Osteoblast (primary cell): Measurements from ENCODE around the gene OST4. TPM values are rescaled to one million over a fixed set of nuclear protein-coding genes. Genes with fewer than 3 reads are reported as not detected.

ENCODE experiments used
- DNase-seq: peaks from one replicate; pipeline ENCODE4 v3.0.0; 2011; ENCODE audit warnings: low spot score, mixed read lengths; ENCODE audit not compliant: insufficient read length; ENCODE audit errors: missing footprints
- H2AFZ ChIP-seq: 2 replicates; pipeline ENCODE4 v1.6.0; 2011; ENCODE audit warnings: mild to moderate bottlenecking, low read length
- H3K27ac ChIP-seq: 2 replicates; pipeline ENCODE4 v1.5.1; 2011; ENCODE audit warnings: mild to moderate bottlenecking, low read depth, low read length, moderate library complexity
- H3K27me3 ChIP-seq: 2 replicates; pipeline ENCODE4 v1.6.0; 2012; ENCODE audit warnings: mild to moderate bottlenecking, control low read depth, inconsistent platforms, low read length, moderate library complexity; ENCODE audit not compliant: insufficient read depth
- H3K36me3 ChIP-seq: 2 replicates; pipeline ENCODE4 v1.5.1; 2011; ENCODE audit warnings: mild to moderate bottlenecking, low read length, control low read depth, moderate library complexity; ENCODE audit not compliant: insufficient read depth
- H3K4me1 ChIP-seq: 2 replicates; pipeline ENCODE4 v1.5.1; 2011; ENCODE audit warnings: mild to moderate bottlenecking, low read length, control low read depth, moderate library complexity; ENCODE audit not compliant: insufficient read depth
- H3K4me2 ChIP-seq: 2 replicates; pipeline ENCODE4 v1.6.0; 2011; ENCODE audit warnings: mild to moderate bottlenecking, low read length; ENCODE audit not compliant: insufficient read depth
- H3K4me3 ChIP-seq: fragments of 200-600 bp; sonication (generic); 3 replicates; pipeline ENCODE4 v1.5.1; 2012; ENCODE audit warnings: mild to moderate bottlenecking, low read length, inconsistent platforms; ENCODE audit not compliant: insufficient read depth
- H3K79me2 ChIP-seq: 2 replicates; pipeline ENCODE4 v1.6.0; 2012; ENCODE audit warnings: mild to moderate bottlenecking, low read length, control low read depth, inconsistent platforms; ENCODE audit not compliant: insufficient read depth
- H3K9me3 ChIP-seq: 2 replicates; pipeline ENCODE4 v1.5.1; 2011; ENCODE audit warnings: low read depth, low read length, control low read depth
- H4K20me1 ChIP-seq: 2 replicates; pipeline ENCODE4 v1.6.0; 2012; ENCODE audit warnings: mild to moderate bottlenecking, low read length, control low read depth; ENCODE audit not compliant: insufficient read depth
- total RNA-seq: library from RNA; depleted of rRNA; stranded (reverse); fragments of >200 nt; gene quantifications from 2 replicates; pipeline ENCODE4 v1.2.3, GENCODE V29; 2012
- TF ChIP-seq, protein P1 (sequence below): IDR thresholded peaks from 2 replicates; pipeline ENCODE4 v1.5.1; 2011; ENCODE audit warnings: mild to moderate bottlenecking, low read depth, low read length, moderate library complexity; ENCODE audit errors: extremely low read depth

The OST4 gene
- total RNA-seq, 1 donor: 202 TPM

DNA sequence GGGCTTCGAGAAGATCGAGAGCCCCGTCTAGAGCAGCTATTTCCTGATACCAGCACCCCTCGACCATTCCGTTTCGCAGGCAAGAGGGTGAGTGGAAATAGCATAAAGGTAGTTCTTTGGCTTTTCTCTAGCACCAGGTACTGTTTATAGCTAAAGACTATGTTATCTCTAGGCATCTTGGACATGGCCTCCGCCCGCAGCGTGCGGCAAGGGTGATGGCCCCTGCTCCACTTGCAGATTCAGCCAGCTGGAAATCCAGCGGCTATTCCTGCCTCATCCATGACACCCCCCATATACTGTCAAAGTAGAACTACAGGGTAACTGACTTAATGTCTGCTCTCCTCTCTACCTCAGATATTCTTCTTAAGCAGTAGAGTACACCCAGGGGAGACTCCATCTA is 16.7 kb downstream of the OST4 start:
- H3K4me1 ChIP-seq: peaks cover 8% of the 10 kb centered on the region
- no peak overlapping the region for H3K27ac ChIP-seq
- no peak overlapping the region for H3K4me3 ChIP-seq
- no peak overlapping the region for H2AFZ ChIP-seq
- no peaks in the 10 kb centered on the region for H3K9me3 ChIP-seq
- H4K20me1 ChIP-seq: peaks cover 5% of the 10 kb centered on the region
- H3K27me3 ChIP-seq: no peaks in the 10 kb centered on the region
- H3K79me2 ChIP-seq: peaks cover 2% of the 10 kb centered on the region
- no peak for DNase-seq
- TF ChIP-seq, protein P1, sequence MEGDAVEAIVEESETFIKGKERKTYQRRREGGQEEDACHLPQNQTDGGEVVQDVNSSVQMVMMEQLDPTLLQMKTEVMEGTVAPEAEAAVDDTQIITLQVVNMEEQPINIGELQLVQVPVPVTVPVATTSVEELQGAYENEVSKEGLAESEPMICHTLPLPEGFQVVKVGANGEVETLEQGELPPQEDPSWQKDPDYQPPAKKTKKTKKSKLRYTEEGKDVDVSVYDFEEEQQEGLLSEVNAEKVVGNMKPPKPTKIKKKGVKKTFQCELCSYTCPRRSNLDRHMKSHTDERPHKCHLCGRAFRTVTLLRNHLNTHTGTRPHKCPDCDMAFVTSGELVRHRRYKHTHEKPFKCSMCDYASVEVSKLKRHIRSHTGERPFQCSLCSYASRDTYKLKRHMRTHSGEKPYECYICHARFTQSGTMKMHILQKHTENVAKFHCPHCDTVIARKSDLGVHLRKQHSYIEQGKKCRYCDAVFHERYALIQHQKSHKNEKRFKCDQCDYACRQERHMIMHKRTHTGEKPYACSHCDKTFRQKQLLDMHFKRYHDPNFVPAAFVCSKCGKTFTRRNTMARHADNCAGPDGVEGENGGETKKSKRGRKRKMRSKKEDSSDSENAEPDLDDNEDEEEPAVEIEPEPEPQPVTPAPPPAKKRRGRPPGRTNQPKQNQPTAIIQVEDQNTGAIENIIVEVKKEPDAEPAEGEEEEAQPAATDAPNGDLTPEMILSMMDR: no peak
- H3K4me2 ChIP-seq: no peak overlapping the region
- H3K36me3 ChIP-seq: peaks cover 43% of the 10 kb centered on the region

DNA sequence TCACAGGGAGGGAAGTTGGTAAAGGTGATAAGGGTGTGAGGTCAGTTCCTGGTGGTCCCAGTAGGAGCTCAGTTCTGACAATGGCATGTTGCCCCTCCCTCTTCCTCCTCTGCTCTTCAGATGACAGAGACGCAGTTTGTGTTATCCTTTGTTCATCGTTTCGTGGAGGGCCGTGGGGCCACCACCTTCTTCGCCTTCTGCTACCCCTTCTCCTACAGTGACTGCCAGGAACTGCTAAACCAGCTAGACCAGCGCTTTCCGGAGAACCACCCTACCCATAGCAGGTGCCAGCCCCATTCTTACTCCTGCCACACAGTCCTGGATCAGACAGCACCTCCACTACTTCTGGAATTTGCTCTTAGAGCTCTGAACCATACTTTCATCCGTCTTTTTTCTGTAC is 17.7 kb downstream of the OST4 start:
- Histone ChIP-seq H3K27ac (no peak overlapping the region), H4K20me1 (peaks cover 3% of the 10 kb centered on the region), H3K4me3 (no peak overlapping the region), H2AFZ (no peak overlapping the region), H3K36me3 (peaks cover 39% of the 10 kb centered on the region), H3K4me2 (no peak overlapping the region), H3K79me2 (peaks cover 2% of the 10 kb centered on the region), H3K9me3 (no peaks in the 10 kb centered on the region), H3K27me3 (no peaks in the 10 kb centered on the region), H3K4me1 (peaks cover 12% of the 10 kb centered on the region)
- TF ChIP-seq, protein P1: no peak
- no peak for DNase-seq

DNA sequence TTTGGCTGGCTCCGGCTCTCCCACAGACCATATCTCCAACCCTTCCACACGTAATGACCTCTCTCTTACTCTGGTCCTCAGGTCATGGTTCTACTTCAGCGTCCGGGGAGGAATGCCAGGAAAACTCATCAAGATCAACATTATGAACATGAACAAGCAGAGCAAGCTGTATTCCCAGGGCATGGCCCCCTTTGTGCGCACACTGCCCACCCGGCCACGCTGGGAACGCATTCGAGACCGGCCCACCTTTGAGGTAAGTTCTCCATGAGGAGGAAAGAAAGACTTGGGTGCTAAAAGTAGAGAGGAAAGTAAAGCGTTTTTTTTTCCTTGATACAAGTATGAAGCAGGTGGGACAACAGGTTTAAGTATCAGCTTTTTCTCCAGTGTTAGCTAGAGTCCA is 18.1 kb downstream of the OST4 start:
- Histone ChIP-seq H3K27ac (no peak overlapping the region), H2AFZ (no peak overlapping the region), H3K4me1 (peaks cover 12% of the 10 kb centered on the region), H3K79me2 (peaks cover 2% of the 10 kb centered on the region), H3K4me2 (no peak overlapping the region), H3K4me3 (no peak overlapping the region), H4K20me1 (peaks cover 3% of the 10 kb centered on the region), H3K27me3 (no peaks in the 10 kb centered on the region), H3K9me3 (no peaks in the 10 kb centered on the region), H3K36me3 (peaks cover 39% of the 10 kb centered on the region)
- TF ChIP-seq, protein P1: no peak
- DNase-seq: no peak

DNA sequence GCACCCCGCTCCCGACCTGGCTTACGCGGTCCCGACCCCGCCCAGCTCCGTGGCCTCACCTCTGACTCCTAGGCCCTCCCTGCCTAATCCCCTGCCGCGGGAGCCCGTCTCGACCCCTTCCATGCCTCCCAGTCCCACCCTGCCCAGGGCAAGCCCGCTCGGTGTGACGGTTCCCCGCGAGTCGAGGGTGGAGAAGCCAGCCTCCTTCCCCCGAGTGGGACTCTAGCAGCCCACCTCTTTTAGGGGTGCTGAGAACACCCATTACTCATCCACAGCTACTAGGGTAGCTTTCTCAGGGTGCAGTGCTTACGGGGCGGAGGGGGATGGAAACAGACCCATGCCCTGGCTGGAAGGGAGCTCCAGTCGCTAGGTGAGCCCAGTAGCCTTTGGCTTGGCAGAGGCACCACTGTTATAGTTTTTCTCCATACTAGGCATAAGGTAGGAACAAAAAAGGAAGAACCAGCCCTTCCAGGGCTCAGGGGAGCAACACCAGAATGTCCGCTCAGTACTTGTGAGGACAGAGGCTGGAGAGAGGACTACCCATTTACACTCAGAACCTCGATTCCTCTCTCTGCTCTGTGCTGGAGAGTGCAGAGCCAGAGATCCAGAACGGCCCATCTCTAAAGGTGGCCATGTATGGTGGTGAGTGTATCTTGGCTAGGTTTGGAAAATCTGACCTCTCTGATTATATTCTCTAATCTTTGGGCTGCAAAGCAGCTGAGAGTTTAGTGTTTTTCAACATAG is 19.4 kb downstream of the OST4 start:
- peak overlapping the region; percentile 17 for H3K27ac ChIP-seq
- no peaks in the 10 kb centered on the region for H3K27me3 ChIP-seq
- DNase-seq: peak; percentile 83
- H3K79me2 ChIP-seq: peaks cover 2% of the 10 kb centered on the region
- H3K4me2 ChIP-seq: peak overlapping the region; percentile 97
- peak overlapping the region; percentile 89 for H3K4me3 ChIP-seq
- H3K9me3 ChIP-seq: no peaks in the 10 kb centered on the region
- H2AFZ ChIP-seq: peak overlapping the region; percentile 87
- H4K20me1 ChIP-seq: peaks cover 3% of the 10 kb centered on the region
- peaks cover 12% of the 10 kb centered on the region for H3K4me1 ChIP-seq
- TF ChIP-seq, protein P1: no peak
- peaks cover 34% of the 10 kb centered on the region for H3K36me3 ChIP-seq
